Frontal cortex (tissue), 4 donors: Measurements from ENCODE around the gene DNAJB2. TPM values are rescaled to one million over a fixed set of nuclear protein-coding genes. Genes with fewer than 3 reads are reported as not detected.
"Not testable (repeated sequence)": the region's sequence is repeated elsewhere in the genome, so short reads cannot be mapped to it uniquely, and the experiment has no call there.

Experiments used
- DNase-seq, 2 donors: peaks; one replicate each; pipeline ENCODE4 v3.0.0; 2012; ENCODE audit warnings: low spot score in 2 of 2
- FAIRE-seq: peaks from 2 replicates; lab custom pipeline; 2012; peaks lifted over from hg19 to GRCh38; lab: Jason Lieb, UNC
- total RNA-seq: library from RNA; depleted of rRNA; stranded (reverse); fragments of >200 nt; gene quantifications from one replicate; pipeline ENCODE4 v1.2.3, GENCODE V29; 2014
- donor health status: control.
- donor health status: control.
- donor health status: control.

The DNAJB2 gene
- total RNA-seq, 1 donor from 2014 or later, result 46.1 TPM

- DNase-seq (no peak), FAIRE-seq (no peak)
Observed at GRCh38 chr2:219281588-219281987, 2.4 kb downstream of the DNAJB2 start.

DNA sequence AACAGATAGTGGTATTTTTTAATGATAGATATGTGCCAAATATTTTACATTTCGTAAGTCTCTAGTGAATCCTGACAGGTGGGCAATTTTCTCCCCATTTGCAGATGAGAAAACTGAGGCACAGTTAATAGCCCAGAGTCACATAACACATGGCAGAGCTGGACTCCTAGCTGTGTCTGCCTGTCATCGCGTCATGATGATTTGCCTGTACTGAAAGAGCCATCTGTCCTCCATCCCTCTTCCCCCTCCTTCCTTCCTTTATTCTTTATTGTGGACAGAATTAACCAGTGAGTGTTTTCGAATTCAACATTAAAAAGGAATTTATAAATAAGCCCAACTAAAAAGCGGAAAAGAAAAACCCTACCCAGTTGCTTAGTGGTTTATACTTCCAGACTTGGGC lies 3.2 kb downstream of the DNAJB2 start:
- DNase-seq, result no peak
- FAIRE-seq, result peak; percentile 59

DNA sequence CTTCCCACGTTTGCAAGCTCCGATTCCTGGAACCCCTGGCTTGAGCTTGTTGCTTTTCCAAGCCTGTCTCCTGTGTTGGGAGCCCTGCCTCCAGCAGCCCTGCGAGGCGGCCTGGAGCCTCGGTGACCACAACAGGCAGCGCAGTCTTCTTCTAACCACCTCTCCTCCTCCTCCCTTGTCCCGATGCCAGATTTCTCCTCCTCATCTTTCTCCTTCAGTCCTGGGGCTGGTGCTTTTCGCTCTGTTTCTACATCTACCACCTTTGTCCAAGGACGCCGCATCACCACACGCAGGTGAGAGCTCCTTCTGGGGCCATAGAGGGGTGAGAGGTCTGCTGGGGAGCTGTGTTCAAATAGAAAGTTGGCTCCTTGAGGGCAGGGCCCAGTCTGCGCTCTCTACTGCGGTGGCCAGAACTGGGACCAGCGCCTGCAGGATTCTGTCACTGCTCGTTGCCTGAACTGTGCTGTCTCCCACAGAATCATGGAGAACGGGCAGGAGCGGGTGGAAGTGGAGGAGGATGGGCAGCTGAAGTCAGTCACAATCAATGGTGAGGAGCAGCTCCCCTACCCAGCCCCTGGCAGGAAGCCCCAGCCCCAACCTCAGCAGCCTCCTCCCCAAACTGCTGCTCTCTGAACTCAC lies 3.9 kb downstream of the DNAJB2 start:
- DNase-seq (peak in 1 of 2 donors; percentile 17), FAIRE-seq (no peak)

DNA sequence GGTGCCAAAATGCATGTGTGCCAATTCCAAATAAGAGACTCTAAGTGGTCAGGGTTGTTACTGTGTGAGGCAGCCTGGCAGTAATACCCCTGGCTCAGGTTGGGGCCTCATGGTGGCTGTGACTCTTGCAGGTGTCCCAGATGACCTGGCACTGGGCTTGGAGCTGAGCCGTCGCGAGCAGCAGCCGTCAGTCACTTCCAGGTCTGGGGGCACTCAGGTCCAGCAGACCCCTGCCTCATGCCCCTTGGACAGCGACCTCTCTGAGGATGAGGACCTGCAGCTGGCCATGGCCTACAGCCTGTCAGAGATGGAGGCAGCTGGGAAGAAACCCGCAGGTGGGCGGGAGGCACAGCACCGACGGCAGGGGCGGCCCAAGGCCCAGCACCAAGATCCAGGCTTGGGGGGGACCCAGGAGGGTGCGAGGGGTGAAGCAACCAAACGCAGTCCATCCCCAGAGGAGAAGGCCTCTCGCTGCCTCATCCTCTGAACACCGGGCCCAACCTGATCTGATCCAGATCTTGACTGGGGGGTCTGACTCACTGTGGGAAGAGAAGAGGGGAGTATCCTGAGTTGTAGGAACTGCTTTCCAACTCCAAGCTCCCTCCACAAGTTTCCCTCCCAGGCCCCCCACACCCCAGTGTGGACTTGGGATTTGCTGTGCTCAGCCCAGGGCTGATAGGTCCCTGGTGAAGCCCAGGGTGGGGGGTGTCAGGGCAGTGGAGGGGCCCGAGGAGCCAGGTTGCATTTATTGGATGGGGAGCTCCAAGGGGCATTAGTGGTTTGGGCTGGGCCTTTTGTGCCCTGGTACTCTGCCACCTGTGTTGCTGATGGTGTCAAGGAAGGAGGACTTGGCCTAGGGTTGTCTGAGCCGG lies 5.6 kb downstream of the DNAJB2 start:
- peak in 1 of 2 donors; percentile 1 for DNase-seq

DNA sequence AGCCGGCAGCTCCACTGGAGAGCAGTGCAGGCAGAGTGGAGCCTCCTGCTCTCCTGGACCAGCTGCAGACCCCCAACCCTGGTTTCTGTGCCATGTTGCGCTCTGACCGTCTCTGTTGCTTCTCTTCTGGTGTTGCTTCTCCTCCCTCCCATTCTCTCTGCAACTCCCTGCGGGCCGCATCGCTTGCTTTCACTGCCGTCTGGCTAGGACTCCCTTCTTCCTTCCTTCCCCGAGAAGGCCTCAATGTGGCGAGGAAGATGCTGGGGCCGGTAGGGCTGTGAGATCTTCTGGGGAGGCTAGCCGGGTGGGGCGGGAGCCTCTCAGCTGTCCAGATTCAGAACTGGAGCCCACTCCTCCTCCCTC lies 6.2 kb downstream of the DNAJB2 start:
- FAIRE-seq, result no peak
- peak in 1 of 2 donors; percentile 6 for DNase-seq

More for the DNA sequence above, 5.6 kb downstream of the DNAJB2 start:
- FAIRE-seq, result no peak

DNA sequence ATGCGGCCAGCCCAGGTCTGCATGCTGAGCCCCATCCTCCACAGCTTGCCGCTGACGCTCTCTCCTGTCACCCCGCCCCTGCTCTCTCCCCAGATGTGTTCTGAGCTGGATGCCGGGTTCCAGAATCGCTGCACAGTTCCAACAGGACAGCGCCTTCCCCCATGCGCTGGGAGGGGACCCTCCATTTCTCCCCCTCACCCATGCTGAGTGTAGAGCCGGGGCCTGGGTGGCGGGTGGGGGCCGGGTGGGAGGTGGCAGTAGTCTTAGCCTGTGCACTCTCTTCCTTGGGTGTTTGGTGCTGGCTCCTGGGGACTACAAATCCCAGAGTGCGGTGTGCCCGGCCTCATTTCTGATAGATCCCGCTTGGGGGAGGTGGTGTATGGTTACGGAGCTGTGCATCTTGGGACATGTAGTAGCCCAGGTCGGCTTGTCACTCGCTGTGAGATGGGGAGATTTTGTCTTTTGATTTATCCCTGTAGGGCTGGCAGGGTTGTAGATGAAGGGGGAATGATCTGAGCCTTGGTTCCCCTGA lies 6.8 kb downstream of the DNAJB2 start:
- peak in 1 of 2 donors; percentile 46 for DNase-seq
- no peak for FAIRE-seq

GRCh38 chr2:219286436-219287115 lies 7.4 kb downstream of the DNAJB2 start:
- DNase-seq (peak in 1 of 2 donors; percentile 28), FAIRE-seq (no peak)

DNA sequence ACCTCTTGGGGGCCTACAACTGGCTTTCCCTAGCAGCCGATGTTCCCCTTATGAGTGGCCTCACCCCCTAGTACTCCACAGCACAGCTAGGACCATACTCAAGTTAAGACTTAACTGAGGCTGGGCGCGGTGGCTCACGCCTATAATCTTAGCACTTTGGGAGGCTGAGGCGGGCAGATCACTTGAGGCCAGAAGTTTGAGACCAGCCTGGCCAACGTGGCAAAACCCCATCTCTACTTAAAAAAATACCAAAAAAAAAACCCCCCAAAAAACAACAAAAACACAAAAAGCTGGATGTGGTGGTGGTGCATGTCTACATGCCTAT lies 7.9 kb downstream of the DNAJB2 start:
- FAIRE-seq, DNase-seq: not testable (repeated sequence)

- DNase-seq (peak in 1 of 2 donors; percentile 1), FAIRE-seq (no peak)
Observed at GRCh38 chr2:219287580-219288265, 8.6 kb downstream of the DNAJB2 start.

DNA sequence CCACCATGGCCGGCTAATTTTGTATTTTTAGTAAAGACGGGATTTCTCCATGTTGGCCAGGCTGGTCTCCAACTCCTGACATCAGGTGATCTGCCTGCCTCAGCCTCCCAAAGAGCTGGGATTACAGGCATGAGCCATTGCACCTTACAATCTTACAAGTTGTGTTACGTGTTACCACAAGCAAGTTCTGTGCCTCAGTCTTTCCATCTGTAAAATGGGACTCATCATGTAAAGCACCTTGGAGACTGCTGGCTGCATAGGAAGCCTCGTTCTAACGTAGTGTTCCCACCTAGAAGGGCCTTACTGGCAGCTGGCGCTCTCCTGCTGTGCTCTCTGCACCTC lies 10.0 kb downstream of the DNAJB2 start:
- DNase-seq, result no peak
- FAIRE-seq, result no peak

GRCh38 chr2:219289537-219290361 lies 10.6 kb downstream of the DNAJB2 start:
- DNase-seq (peak; percentile 71 to 79), FAIRE-seq (peak; percentile 83)

- no peak for FAIRE-seq
- DNase-seq, result peak in 1 of 2 donors; percentile 3
Observed at GRCh38 chr2:219290381-219291171, 11.4 kb downstream of the DNAJB2 start.

DNA sequence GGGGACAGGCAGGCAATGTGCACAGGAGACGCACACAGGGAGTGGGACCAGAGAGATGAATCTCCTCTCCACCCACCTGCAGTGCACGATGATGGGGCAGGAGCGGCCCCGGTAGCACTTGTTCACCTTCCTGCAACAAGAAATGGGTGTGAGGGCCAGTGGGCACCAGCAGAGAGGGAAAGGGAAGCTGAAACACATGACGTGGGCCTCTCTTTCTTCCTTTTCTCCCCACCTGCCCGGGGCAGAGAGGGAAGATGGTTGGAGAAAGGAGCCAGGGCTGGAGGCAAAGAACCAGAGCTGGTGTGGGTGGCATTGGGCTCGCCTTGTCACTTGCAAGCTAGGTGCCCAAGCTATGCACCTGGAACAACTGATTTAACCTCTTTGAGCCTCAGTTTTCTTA lies 12.2 kb downstream of the DNAJB2 start:
- FAIRE-seq (no peak), DNase-seq (no peak)

GRCh38 chr2:219291910-219292490 lies 12.8 kb downstream of the DNAJB2 start:
- no peak for FAIRE-seq
- peak in 1 of 2 donors; percentile 6 for DNase-seq

DNA sequence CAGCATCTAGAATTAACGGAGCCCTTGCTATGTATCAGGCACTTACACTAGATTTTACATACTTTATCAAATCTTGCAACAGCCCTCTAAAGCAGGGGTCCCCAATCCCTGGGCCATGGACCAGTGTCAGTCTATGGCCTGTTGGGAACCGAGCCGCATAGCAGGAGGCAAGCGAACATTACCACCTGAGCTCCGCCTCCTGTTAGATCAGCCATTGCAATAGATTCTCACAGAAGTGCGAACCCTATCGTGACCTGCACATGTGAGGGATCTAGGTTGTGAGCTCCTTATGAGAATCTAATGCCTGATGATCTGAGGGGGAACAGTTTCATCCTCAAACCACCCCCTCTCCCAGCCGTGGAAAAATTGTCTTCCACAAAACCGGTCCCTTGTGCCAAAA lies 13.4 kb downstream of the DNAJB2 start:
- DNase-seq (no peak), FAIRE-seq (no peak)

DNA sequence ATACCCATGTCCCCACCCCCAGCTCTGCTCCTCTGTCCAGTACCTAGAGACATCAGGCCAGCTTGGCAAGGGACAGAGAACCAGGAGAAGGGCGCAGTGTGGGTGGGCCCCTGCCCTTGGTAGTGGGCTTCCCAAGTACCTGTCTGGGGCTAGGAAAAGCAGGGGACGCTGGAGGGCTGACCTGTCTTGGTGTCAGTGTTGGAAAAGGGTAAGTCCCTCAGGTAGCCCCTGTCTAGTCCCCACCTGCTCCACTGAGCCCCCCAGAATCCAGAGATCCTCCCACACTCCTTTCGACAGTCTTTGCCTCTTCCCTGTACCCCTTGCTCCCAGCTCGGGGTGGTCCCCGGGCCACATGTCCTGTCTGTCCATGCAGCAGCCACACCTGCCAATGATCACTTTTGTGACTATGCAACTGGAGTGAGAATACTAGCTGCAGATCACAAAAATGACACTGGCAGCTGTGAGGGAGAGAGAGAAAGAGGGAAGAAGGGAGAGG lies 14.6 kb downstream of the DNAJB2 start:
- no peak for DNase-seq
- FAIRE-seq, result no peak

DNA sequence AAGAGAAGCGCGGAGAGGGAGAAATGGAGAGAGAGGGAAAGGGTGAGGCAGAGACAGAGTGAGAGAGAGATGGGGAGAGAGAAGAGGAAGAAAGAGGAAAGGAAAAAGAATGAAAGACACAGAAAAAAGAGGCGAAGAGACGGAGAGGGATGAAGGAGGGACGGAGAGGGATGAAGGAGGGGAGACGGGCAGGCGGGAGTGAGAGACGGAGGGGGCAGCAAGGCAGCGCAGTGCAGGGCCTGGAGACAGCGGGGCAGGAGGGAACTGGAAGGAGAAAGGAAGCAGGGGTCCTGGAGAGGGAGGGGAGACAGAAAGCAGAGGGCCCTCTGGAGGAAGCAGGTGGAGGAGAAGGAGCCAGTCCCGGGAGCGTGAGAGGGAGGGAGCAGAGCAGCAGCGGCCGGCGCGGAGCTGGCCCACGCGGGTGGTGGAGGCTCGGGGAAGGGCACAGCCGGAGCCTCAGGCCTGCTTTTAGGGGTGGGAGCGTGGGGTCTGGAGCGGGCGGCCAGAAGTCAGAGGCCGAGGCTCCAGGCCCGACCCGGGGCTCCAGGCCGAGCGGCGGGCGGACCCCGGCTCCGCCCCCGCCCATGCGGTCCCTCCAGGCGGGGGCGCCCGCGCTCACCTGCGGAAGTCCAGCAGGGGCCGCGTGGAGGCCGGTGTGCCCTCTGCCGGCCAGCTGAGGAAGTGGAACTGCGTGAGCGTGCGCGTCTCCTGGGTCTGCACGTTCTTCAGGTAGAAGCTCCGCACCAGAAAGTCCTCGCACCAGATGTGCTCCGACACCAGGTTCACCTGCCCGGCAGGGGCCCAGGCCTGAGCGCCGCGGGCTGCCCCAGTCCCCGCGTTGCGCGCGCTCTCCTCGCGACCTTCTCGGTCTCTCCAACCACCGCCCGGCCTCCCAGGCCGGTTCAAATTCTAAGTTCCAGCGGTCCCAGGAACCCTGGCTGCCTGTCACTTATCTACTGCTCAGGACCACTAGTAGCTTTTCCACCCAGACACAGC lies 15.5 kb downstream of the DNAJB2 start:
- DNase-seq (peak; percentile 94 to 96), FAIRE-seq (no peak)
